ENCODE measurements around the gene RSL1D1. TPM values are rescaled to one million over a fixed set of nuclear protein-coding genes. Genes with fewer than 3 reads are reported as not detected.
A peak's percentile ranks its signal among the peaks of the same experiment; 100 is the strongest.

The RSL1D1 gene
- total RNA-seq, result 100 to 1,000 TPM; 128 to 221 TPM

GRCh38 chr16:11851294-11852091 lies at the start of gene RSL1D1:
RSL1D1 (minus strand) TSS chr16:11851542; CDS start chr16:11851512, 30 bp downstream.
- peak; percentile 95 for DNase-seq
- peaks cover 51% of the 10 kb centered on the region for H3K4me1 Mint-ChIP-seq
- peaks cover 36% of the 10 kb centered on the region for H3K36me3 Mint-ChIP-seq

GRCh38 chr16:11901091-11901490 lies 49.7 kb upstream of the RSL1D1 start:
- CTCF ChIA-PET, result no interaction called here
- no peaks in the 10 kb centered on the region for H3K9me3 Mint-ChIP-seq (ENCODE audit: low read depth)
- no peak for DNase-seq
- peak; percentile 53 for ATAC-seq
- H3K4me1 Mint-ChIP-seq, result peaks cover 47% of the 10 kb centered on the region
- H3K36me3 Mint-ChIP-seq, result peaks cover 26% of the 10 kb centered on the region
- H3K4me3 Mint-ChIP-seq, result no peak overlapping the region
- peak overlapping the region; percentile 49 for H3K27ac Mint-ChIP-seq
- H3K27me3 Mint-ChIP-seq, result no peaks in the 10 kb centered on the region

More at GRCh38 chr16:11851294-11852091, at the start of gene RSL1D1:
- no peaks in the 10 kb centered on the region for H3K9me3 Mint-ChIP-seq (ENCODE audit: low read depth)
- CTCF ChIA-PET, result interaction anchor here (0.8 to 1.3 kb wide), 3 partner anchors 15 to 217 kb away, joined by 3 to 4 read pairs (median 4); partner anchors contain the start of gene ZC3H7A
- ATAC-seq, result peak; percentile 90
- no peaks in the 10 kb centered on the region for H3K27me3 Mint-ChIP-seq
- H3K27ac Mint-ChIP-seq, result peak within 1 kb of the TSS; percentile 96
- peak within 1 kb of the TSS; percentile 93 for H3K4me3 Mint-ChIP-seq

GRCh38 chr16:11896486-11897176 lies 45.3 kb upstream of the RSL1D1 start:
- Mint-ChIP-seq H3K9me3 (ENCODE audit: low read depth) (no peaks in the 10 kb centered on the region), H3K4me3 (no peak overlapping the region), H3K27me3 (no peaks in the 10 kb centered on the region), H3K27ac (no peak overlapping the region), H3K4me1 (peaks cover 37% of the 10 kb centered on the region), H3K36me3 (peaks cover 32% of the 10 kb centered on the region)
- CTCF ChIA-PET, result no interaction called here
- ATAC-seq (no peak), DNase-seq (no peak)

- ATAC-seq (no peak), DNase-seq (no peak)
- Mint-ChIP-seq H3K27me3 (no peaks in the 10 kb centered on the region), H3K9me3 (ENCODE audit: low read depth) (no peaks in the 10 kb centered on the region), H3K4me3 (no peak overlapping the region), H3K27ac (no peak overlapping the region), H3K4me1 (peaks cover 17% of the 10 kb centered on the region), H3K36me3 (peaks cover 37% of the 10 kb centered on the region)
- CTCF ChIA-PET, result no interaction called here
Measured at GRCh38 chr16:11893571-11893970, 42.2 kb upstream of the RSL1D1 start.

GRCh38 chr16:11892761-11893160 lies 41.4 kb upstream of the RSL1D1 start:
- H3K4me1 Mint-ChIP-seq, result peaks cover 12% of the 10 kb centered on the region
- ATAC-seq (no peak), DNase-seq (no peak)
- no peak overlapping the region for H3K27ac Mint-ChIP-seq
- no peak overlapping the region for H3K4me3 Mint-ChIP-seq
- H3K9me3 Mint-ChIP-seq (ENCODE audit: low read depth), result no peaks in the 10 kb centered on the region
- no peaks in the 10 kb centered on the region for H3K27me3 Mint-ChIP-seq
- peaks cover 37% of the 10 kb centered on the region for H3K36me3 Mint-ChIP-seq
- CTCF ChIA-PET, result no interaction called here

- H3K4me3 Mint-ChIP-seq, result no peak overlapping the region
- ATAC-seq (no peak), DNase-seq (no peak)
- no peaks in the 10 kb centered on the region for H3K9me3 Mint-ChIP-seq (ENCODE audit: low read depth)
- CTCF ChIA-PET, result interaction anchor here (1.4 kb wide), 1 partner anchor 10 kb away, joined by 4 read pairs; no protein-coding TSS in a partner anchor
- peaks cover 41% of the 10 kb centered on the region for H3K36me3 Mint-ChIP-seq
- peaks cover 3% of the 10 kb centered on the region for H3K4me1 Mint-ChIP-seq
- H3K27ac Mint-ChIP-seq, result no peak overlapping the region
- no peaks in the 10 kb centered on the region for H3K27me3 Mint-ChIP-seq
Measured at GRCh38 chr16:11890231-11890965, 39.1 kb upstream of the RSL1D1 start.

GRCh38 chr16:11886881-11887280 lies 35.5 kb upstream of the RSL1D1 start:
- Mint-ChIP-seq H3K27ac (no peak overlapping the region), H3K4me3 (no peak overlapping the region), H3K36me3 (peaks cover 33% of the 10 kb centered on the region), H3K9me3 (ENCODE audit: low read depth) (no peaks in the 10 kb centered on the region), H3K27me3 (no peaks in the 10 kb centered on the region), H3K4me1 (no peaks in the 10 kb centered on the region)
- ATAC-seq (no peak), DNase-seq (no peak)
- CTCF ChIA-PET, result interaction anchor here (0.7 kb wide), 1 partner anchor 140 kb away, joined by 3 read pairs; no protein-coding TSS in a partner anchor

GRCh38 chr16:11884035-11884434 lies 32.7 kb upstream of the RSL1D1 start:
- DNase-seq (no peak), ATAC-seq (no peak)
- Mint-ChIP-seq H3K27me3 (no peaks in the 10 kb centered on the region), H3K36me3 (peaks cover 38% of the 10 kb centered on the region), H3K9me3 (ENCODE audit: low read depth) (no peaks in the 10 kb centered on the region), H3K27ac (no peak overlapping the region), H3K4me1 (peaks cover 8% of the 10 kb centered on the region), H3K4me3 (no peak overlapping the region)
- CTCF ChIA-PET, result interaction anchor here (0.7 to 1.2 kb wide), 2 partner anchors 353 to 486 kb away, joined by 3 to 4 read pairs; no protein-coding TSS in a partner anchor

GRCh38 chr16:11880007-11880406 lies 28.7 kb upstream of the RSL1D1 start:
- Mint-ChIP-seq H3K36me3 (peaks cover 38% of the 10 kb centered on the region), H3K9me3 (ENCODE audit: low read depth) (no peaks in the 10 kb centered on the region), H3K4me3 (no peak overlapping the region), H3K27ac (peak overlapping the region; percentile 62), H3K27me3 (no peaks in the 10 kb centered on the region), H3K4me1 (peaks cover 8% of the 10 kb centered on the region)
- CTCF ChIA-PET, result interaction anchor here (1.3 kb wide), 1 partner anchor 10 kb away, joined by 4 read pairs; no protein-coding TSS in a partner anchor
- ATAC-seq (no peak), DNase-seq (no peak)

- Mint-ChIP-seq H3K27ac (no peak overlapping the region), H3K4me3 (no peak overlapping the region), H3K4me1 (peaks cover 8% of the 10 kb centered on the region), H3K9me3 (ENCODE audit: low read depth) (no peaks in the 10 kb centered on the region), H3K36me3 (peaks cover 40% of the 10 kb centered on the region), H3K27me3 (no peaks in the 10 kb centered on the region)
- DNase-seq, result no peak
- CTCF ChIA-PET, result interaction anchor here (0.9 kb wide), 1 partner anchor 190 kb away, joined by 3 read pairs; no protein-coding TSS in a partner anchor
- no peak for ATAC-seq
Measured at GRCh38 chr16:11877374-11877773, 26.0 kb upstream of the RSL1D1 start.

- DNase-seq (no peak), ATAC-seq (no peak)
- no peak overlapping the region for H3K4me3 Mint-ChIP-seq
- H3K9me3 Mint-ChIP-seq (ENCODE audit: low read depth), result no peaks in the 10 kb centered on the region
- H3K27me3 Mint-ChIP-seq, result no peaks in the 10 kb centered on the region
- peaks cover 8% of the 10 kb centered on the region for H3K4me1 Mint-ChIP-seq
- peaks cover 37% of the 10 kb centered on the region for H3K36me3 Mint-ChIP-seq
- H3K27ac Mint-ChIP-seq, result no peak overlapping the region
- CTCF ChIA-PET, result no interaction called here
Measured at GRCh38 chr16:11876306-11876705, 25.0 kb upstream of the RSL1D1 start.

GRCh38 chr16:11875721-11876120 lies 24.4 kb upstream of the RSL1D1 start:
- CTCF ChIA-PET, result no interaction called here
- H3K4me1 Mint-ChIP-seq, result peaks cover 8% of the 10 kb centered on the region
- ATAC-seq (no peak), DNase-seq (no peak)
- H3K27ac Mint-ChIP-seq, result no peak overlapping the region
- no peaks in the 10 kb centered on the region for H3K27me3 Mint-ChIP-seq
- H3K36me3 Mint-ChIP-seq, result peaks cover 36% of the 10 kb centered on the region
- H3K4me3 Mint-ChIP-seq, result no peak overlapping the region
- no peaks in the 10 kb centered on the region for H3K9me3 Mint-ChIP-seq (ENCODE audit: low read depth)

- Mint-ChIP-seq H3K27me3 (no peaks in the 10 kb centered on the region), H3K27ac (no peak overlapping the region), H3K36me3 (peaks cover 23% of the 10 kb centered on the region), H3K4me1 (peaks cover 2% of the 10 kb centered on the region), H3K9me3 (ENCODE audit: low read depth) (no peaks in the 10 kb centered on the region), H3K4me3 (no peak overlapping the region)
- no peak for ATAC-seq
- no peak for DNase-seq
- CTCF ChIA-PET, result interaction anchor here (1.6 kb wide), 1 partner anchor 197 kb away, joined by 4 read pairs; no protein-coding TSS in a partner anchor
Measured at GRCh38 chr16:11871193-11871592, 19.9 kb upstream of the RSL1D1 start.
